ENCODE measurements around the gene SMOC2. TPM values are rescaled to one million over a fixed set of nuclear protein-coding genes. Genes with fewer than 3 reads are reported as not detected.

Gene SMOC2
- total RNA-seq, 1 donor from 2014 or later: 0.53 TPM

DNA sequence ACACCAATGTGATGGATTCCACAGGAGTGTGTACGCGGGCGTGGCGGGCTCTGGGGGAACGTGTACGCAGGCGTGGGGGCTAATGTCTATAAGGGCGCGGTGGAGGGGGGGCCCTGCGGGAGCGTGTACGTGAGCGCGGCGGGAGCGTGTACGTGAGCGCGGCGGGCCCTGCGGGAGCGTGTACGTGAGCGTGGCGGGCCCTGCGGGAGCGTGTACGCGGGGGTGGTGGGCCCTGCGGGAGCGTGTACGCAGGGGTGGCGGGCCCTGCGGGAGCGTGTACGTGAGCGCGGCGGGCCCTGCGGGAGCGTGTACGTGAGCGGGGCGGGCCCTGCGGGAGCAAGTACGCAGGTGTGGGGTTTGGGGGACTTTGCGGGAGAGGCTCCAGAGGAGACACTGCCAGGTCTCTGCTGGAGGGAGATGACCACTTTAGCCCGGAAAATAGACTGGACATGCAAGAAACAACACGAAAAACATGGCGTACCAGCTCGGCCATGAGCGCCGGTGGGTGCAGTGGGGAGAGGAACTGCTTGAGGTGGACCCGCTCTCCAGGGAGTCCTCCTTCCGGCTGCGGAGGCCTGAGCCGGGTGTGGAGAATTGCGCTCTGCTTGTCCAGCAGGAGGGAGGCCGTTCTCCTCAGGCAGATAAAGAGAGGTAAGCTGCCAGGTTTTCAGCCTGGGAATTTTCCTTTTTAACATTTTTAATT lies 27.8 kb upstream of the SMOC2 start:
- no peak for DNase-seq (ENCODE audit: low read depth)
- Histone ChIP-seq H3K36me3 (ENCODE audit: control insufficient read depth, insufficient read depth, low read length) (no peaks in the 10 kb centered on the region), H3K27me3 (ENCODE audit: control insufficient read depth, insufficient read depth, low read length) (no peaks in the 10 kb centered on the region), H3K4me3 (ENCODE audit: low read depth, low read length) (no peak overlapping the region)
- TF ChIP-seq, protein P1, sequence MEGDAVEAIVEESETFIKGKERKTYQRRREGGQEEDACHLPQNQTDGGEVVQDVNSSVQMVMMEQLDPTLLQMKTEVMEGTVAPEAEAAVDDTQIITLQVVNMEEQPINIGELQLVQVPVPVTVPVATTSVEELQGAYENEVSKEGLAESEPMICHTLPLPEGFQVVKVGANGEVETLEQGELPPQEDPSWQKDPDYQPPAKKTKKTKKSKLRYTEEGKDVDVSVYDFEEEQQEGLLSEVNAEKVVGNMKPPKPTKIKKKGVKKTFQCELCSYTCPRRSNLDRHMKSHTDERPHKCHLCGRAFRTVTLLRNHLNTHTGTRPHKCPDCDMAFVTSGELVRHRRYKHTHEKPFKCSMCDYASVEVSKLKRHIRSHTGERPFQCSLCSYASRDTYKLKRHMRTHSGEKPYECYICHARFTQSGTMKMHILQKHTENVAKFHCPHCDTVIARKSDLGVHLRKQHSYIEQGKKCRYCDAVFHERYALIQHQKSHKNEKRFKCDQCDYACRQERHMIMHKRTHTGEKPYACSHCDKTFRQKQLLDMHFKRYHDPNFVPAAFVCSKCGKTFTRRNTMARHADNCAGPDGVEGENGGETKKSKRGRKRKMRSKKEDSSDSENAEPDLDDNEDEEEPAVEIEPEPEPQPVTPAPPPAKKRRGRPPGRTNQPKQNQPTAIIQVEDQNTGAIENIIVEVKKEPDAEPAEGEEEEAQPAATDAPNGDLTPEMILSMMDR (IDR thresholded peaks at IDR 0.05; ENCODE audit: insufficient read depth, low read length, severe bottlenecking): no peak
- no peak for FAIRE-seq

DNA sequence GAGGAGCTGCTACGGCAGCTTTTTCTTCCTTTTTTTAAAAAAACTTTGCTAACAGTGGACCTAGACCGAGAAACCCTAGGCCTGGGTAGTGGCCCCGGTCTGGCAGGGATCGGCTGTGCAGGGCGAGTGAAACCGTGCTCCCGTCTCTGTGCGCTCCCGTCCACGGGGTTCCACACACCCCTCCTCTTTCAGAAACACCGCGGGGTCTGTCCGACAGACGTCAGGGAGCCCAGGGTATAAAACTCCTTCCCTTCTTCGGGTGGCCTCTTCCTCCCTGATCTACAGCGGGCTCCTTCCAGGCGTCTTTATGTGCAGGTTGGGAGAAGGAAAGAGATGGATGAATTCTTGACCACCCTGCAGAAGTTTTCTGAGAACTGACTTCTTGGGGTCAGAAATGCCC lies 27.1 kb upstream of the SMOC2 start:
- H3K4me3 ChIP-seq (ENCODE audit: low read depth, low read length): no peak overlapping the region
- no peak for FAIRE-seq

DNA sequence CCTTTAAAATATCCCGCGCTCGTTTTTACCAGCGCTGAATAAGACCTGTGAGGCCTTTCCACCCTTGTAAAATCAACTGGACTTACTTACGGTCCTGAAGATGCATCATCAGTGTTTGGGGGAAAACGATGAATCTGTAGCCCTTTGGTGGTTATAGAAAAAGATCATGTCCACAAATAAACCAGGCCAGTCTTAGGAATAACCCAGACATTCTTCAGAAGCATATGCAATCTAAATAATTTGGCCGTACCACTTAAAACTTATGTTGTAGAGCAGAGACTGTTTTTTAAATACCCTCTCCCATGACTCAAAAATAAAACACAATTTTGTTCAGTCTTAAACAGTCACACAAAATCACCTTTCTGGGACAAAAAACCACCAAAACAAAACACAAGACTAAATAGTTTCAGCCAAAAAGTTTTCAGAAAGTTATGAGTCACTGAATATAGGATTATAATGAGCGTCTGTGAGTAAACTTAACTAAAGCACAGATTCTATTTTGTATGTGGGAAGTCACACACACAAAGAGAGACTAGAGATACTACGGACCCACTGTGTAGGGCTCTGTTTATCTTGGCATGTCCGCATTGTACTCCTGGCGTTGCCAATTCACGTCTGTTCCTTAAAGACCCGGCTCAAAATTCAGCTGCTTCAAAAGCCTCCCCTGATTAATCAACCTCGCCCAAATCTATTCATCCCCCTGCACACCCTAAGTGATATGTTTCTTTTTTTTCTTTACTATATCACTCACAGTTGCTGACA lies 26.5 kb upstream of the SMOC2 start:
- TF ChIP-seq, protein P1 (IDR thresholded peaks at IDR 0.05; ENCODE audit: insufficient read depth, low read length, severe bottlenecking): no peak
- Histone ChIP-seq H3K36me3 (ENCODE audit: control insufficient read depth, insufficient read depth, low read length) (no peaks in the 10 kb centered on the region), H3K27me3 (ENCODE audit: control insufficient read depth, insufficient read depth, low read length) (no peaks in the 10 kb centered on the region), H3K4me3 (ENCODE audit: low read depth, low read length) (no peak overlapping the region)
- FAIRE-seq (no peak), DNase-seq (ENCODE audit: low read depth) (no peak)

More for the DNA sequence above, 27.1 kb upstream of the SMOC2 start:
- DNase-seq (ENCODE audit: low read depth): no peak
- Histone ChIP-seq H3K36me3 (ENCODE audit: control insufficient read depth, insufficient read depth, low read length) (no peaks in the 10 kb centered on the region), H3K27me3 (ENCODE audit: control insufficient read depth, insufficient read depth, low read length) (no peaks in the 10 kb centered on the region)
- TF ChIP-seq, protein P1 (IDR thresholded peaks at IDR 0.05; ENCODE audit: insufficient read depth, low read length, severe bottlenecking): no peak

DNA sequence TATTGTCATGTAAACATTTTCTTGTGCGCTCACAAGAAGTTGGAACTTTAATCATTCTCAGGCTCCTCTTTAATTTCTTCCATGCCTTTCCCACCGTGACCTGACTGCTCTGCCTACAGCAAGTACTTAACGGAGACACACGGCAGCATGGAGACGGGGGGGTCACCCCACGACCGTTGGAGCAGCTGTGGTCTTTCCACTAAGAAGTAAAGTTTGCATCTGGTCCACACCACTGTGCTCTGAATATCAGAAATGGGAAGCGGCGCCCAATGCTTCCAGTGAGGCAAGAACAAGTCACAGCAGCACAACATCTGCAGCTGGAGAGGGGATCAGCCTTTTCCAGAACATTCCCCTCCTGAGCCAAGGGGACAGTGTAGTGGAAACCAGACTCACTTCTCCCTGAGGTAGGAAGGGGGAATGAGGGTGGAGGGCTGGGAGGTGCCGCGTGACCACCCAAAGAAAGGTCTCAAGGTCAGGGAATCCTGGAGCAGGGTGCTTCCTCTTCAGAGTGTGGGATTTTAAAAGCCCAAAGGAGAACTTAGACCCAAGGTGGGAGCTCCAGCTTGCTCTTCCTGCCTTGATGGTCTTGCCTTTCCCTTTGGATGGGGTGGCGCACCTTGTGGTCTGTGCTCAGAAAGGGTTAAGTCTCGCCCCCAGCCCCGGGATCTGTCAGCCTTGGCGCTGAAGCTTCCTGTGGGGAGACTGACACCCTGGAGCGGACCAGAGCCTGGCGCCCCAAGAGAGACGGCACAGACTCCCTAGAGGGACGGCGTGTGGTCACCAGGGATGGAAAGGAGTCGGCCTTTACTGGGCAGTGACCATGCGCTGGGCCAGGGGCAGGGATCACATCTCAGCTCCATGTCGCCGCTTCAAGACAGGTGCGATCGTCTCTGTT lies 25.6 kb upstream of the SMOC2 start:
- no peak for FAIRE-seq
- Histone ChIP-seq H3K27me3 (ENCODE audit: control insufficient read depth, insufficient read depth, low read length) (no peaks in the 10 kb centered on the region), H3K36me3 (ENCODE audit: control insufficient read depth, insufficient read depth, low read length) (no peaks in the 10 kb centered on the region), H3K4me3 (ENCODE audit: low read depth, low read length) (no peak overlapping the region)
- DNase-seq (ENCODE audit: low read depth): no peak
- TF ChIP-seq, protein P1 (IDR thresholded peaks at IDR 0.05; ENCODE audit: insufficient read depth, low read length, severe bottlenecking): no peak

DNA sequence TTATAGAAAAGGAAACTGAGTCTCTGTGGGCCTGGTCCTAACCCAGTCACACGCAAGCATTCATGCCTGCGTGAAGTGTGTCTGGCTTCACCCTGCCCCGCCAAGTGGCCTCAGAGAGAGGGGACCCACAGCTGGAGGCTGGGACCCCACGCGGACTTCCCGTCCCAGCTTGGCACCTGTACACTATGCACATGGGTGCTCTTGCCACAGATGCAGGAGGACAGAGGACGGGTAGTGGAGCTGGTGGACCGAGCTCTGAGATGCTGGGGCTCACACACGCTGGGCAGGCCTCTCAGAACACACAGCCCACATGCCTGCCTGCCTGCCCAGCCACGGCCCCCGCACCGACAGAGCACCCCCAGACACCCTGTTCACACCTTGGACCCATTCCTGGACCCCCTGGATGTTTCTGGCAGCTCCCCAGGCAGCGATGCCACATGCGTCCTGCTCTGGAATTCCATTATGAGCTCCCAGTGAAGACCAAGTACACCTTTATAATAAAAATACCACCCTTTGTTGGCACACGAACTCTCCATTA lies 24.9 kb upstream of the SMOC2 start:
- Histone ChIP-seq H3K27me3 (ENCODE audit: control insufficient read depth, insufficient read depth, low read length) (no peaks in the 10 kb centered on the region), H3K36me3 (ENCODE audit: control insufficient read depth, insufficient read depth, low read length) (no peaks in the 10 kb centered on the region), H3K4me3 (ENCODE audit: low read depth, low read length) (no peak overlapping the region)
- TF ChIP-seq, protein P1 (IDR thresholded peaks at IDR 0.05; ENCODE audit: insufficient read depth, low read length, severe bottlenecking): no peak
- FAIRE-seq (no peak), DNase-seq (ENCODE audit: low read depth) (no peak)
